ENCODE measurements around the gene ARHGAP24.

Gene ARHGAP24

GRCh38 chr4:85778632-85779131 is 303.7 kb downstream of the ARHGAP24 start:
- DNase-seq (ENCODE audit: low spot score): no peak

- DNase-seq (ENCODE audit: low spot score): no peak
Measured at GRCh38 chr4:85779165-85779564, 304.2 kb downstream of the ARHGAP24 start.

- no peak for DNase-seq (ENCODE audit: low spot score)
Measured at GRCh38 chr4:85780664-85781063, 305.7 kb downstream of the ARHGAP24 start.

- DNase-seq (ENCODE audit: low spot score): no peak
Measured at GRCh38 chr4:85783483-85783882, 308.5 kb downstream of the ARHGAP24 start.

- DNase-seq (ENCODE audit: low spot score): no peak
Measured at GRCh38 chr4:85783900-85784299, 308.9 kb downstream of the ARHGAP24 start.

- no peak for DNase-seq (ENCODE audit: low spot score)
Measured at GRCh38 chr4:85784348-85784747, 309.4 kb downstream of the ARHGAP24 start.

- DNase-seq (ENCODE audit: low spot score): no peak
Measured at GRCh38 chr4:85784947-85785346, 310.0 kb downstream of the ARHGAP24 start.

GRCh38 chr4:85787133-85787532 is 312.2 kb downstream of the ARHGAP24 start:
- DNase-seq (ENCODE audit: low spot score): no peak

GRCh38 chr4:85788604-85789003 is 313.7 kb downstream of the ARHGAP24 start:
- no peak for DNase-seq (ENCODE audit: low spot score)

- no peak for DNase-seq (ENCODE audit: low spot score)
Measured at GRCh38 chr4:85789241-85789640, 314.3 kb downstream of the ARHGAP24 start.

GRCh38 chr4:85790582-85790981 is 315.6 kb downstream of the ARHGAP24 start:
- DNase-seq (ENCODE audit: low spot score): no peak

GRCh38 chr4:85792376-85793232 is 317.7 kb downstream of the ARHGAP24 start:
- DNase-seq (ENCODE audit: low spot score): no peak

- no peak for DNase-seq (ENCODE audit: low spot score)
Measured at GRCh38 chr4:85793233-85793585, 318.3 kb downstream of the ARHGAP24 start.

- DNase-seq (ENCODE audit: low spot score): no peak
Measured at GRCh38 chr4:85798012-85798770, 323.2 kb downstream of the ARHGAP24 start.

- DNase-seq (ENCODE audit: low spot score): no peak
Measured at GRCh38 chr4:85803856-85804255, 328.9 kb downstream of the ARHGAP24 start.

GRCh38 chr4:85805891-85806290 is 330.9 kb downstream of the ARHGAP24 start:
- DNase-seq (ENCODE audit: low spot score): no peak

- DNase-seq (ENCODE audit: low spot score): no peak
Measured at GRCh38 chr4:85806334-85806733, 331.4 kb downstream of the ARHGAP24 start.

- no peak for DNase-seq (ENCODE audit: low spot score)
Measured at GRCh38 chr4:85807247-85807950, 332.4 kb downstream of the ARHGAP24 start.

- no peak for DNase-seq (ENCODE audit: low spot score)
Measured at GRCh38 chr4:85808104-85808503, 333.2 kb downstream of the ARHGAP24 start.

GRCh38 chr4:85808864-85809263 is 333.9 kb downstream of the ARHGAP24 start:
- no peak for DNase-seq (ENCODE audit: low spot score)

GRCh38 chr4:85812776-85813175 is 337.8 kb downstream of the ARHGAP24 start:
- no peak for DNase-seq (ENCODE audit: low spot score)

- no peak for DNase-seq (ENCODE audit: low spot score)
Measured at GRCh38 chr4:85815796-85816459, 341.0 kb downstream of the ARHGAP24 start.
